ENCODE data around the gene STRIP1. TPM values are rescaled to one million over a fixed set of nuclear protein-coding genes. Genes with fewer than 3 reads are reported as not detected.

Gene STRIP1
- total and polyA plus RNA-seq, 2 donors (not counting 3 experiments of a cell fraction or from before 2014, with no cell fraction given), result 26.2 to 42.1 TPM

DNA sequence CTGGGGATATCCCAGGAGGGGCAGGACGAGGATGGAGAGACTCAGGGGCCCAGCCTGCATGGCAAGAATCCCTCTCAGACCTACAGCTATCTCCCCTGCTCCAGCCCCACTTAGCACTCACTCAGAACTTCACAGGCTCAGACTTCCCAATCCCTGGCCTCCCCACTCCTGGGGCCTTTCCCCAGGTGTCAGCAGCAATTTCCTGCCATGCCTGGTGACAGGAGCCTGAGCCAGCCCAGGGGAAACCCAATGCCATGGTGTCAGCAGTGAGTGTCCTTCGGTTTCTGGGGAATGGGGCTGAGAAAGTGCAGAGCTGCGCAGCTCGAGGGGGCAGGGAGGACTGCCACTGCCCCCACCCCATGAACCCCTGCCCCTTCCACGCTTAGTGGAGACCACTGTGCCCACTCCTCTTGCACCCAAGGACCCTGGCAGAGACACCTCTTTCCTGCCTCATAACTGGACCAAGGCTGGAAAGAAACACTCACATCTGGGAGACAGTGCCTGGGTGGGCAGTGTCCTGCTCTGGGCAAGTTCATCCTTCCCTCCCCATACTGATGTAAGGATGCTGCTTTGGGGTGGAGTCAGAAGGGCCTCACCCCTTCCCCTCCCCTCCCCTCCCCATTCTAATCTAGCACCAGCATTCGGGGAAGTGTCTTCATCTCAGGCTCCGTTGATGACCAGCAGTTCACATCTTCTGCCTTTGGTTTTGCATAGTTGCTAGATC, 60.7 kb downstream of the STRIP1 start:
- no TSS peak for BruUV-seq (replicated peaks)
- POLR2A ChIA-PET, result no interaction called here
- dilution Hi-C loops (cut with MboI; ENCODE audit: extremely low pct_ligation_motif_present, low sequenced_read_pairs), result no loop called here

More for the DNA sequence above, 60.7 kb downstream of the STRIP1 start:
- Histone ChIP-seq H3K4me1 (ENCODE audit: control insufficient read depth, extremely low read depth, insufficient read depth, low read length) (no peaks in the 10 kb centered on the region), H3K36me3 (ENCODE audit: control insufficient read depth in 2 of 2, extremely low read depth in 1 of 2, insufficient read depth in 2 of 2, low read length in 2 of 2) (no peaks in the 10 kb centered on the region), H3K9ac (replicated peaks; ENCODE audit: extremely low read depth, insufficient read depth, low read length) (no peak overlapping the region), H2AFZ (ENCODE audit: low read depth, low read length) (no peak overlapping the region), H3K4me3 (replicated peaks in 1 of 3; ENCODE audit: insufficient read depth in 1 of 3, low read depth in 1 of 3, low read length in 3 of 3) (no peak overlapping the region), H3K4me2 (ENCODE audit: insufficient read depth, low read length) (no peak overlapping the region), H3K79me2 (ENCODE audit: control insufficient read depth, insufficient read depth, low read length) (no peaks in the 10 kb centered on the region), H3K27me3 (ENCODE audit: control insufficient read depth in 2 of 2, insufficient read depth in 2 of 2, low read length in 2 of 2) (peaks cover 10 to 13% of the 10 kb centered on the region in 2 experiments), H4K20me1 (replicated peaks; ENCODE audit: control insufficient read depth, extremely low read depth, insufficient read depth, low read length) (no peaks in the 10 kb centered on the region), H3K27ac (ENCODE audit: insufficient read depth, low read depth, low read length) (no peak overlapping the region), H3K9me3 (replicated peaks; ENCODE audit: control insufficient read depth, insufficient read depth, low read length) (no peaks in the 10 kb centered on the region), H3K9me1 (replicated peaks; ENCODE audit: control insufficient read depth, extremely low read depth, insufficient read depth, low read length) (no peaks in the 10 kb centered on the region)
- CTCF ChIA-PET, result interaction anchor here (2.2 to 2.7 kb wide), 2 partner anchors 10 to 401 kb away, joined by 6 to 15 read pairs; no protein-coding TSS in a partner anchor
- TF ChIP-seq POLR2A (IDR thresholded peaks at IDR 0.05; ENCODE audit: low read depth, low read length), result no peak
- TF ChIP-seq, protein P1, sequence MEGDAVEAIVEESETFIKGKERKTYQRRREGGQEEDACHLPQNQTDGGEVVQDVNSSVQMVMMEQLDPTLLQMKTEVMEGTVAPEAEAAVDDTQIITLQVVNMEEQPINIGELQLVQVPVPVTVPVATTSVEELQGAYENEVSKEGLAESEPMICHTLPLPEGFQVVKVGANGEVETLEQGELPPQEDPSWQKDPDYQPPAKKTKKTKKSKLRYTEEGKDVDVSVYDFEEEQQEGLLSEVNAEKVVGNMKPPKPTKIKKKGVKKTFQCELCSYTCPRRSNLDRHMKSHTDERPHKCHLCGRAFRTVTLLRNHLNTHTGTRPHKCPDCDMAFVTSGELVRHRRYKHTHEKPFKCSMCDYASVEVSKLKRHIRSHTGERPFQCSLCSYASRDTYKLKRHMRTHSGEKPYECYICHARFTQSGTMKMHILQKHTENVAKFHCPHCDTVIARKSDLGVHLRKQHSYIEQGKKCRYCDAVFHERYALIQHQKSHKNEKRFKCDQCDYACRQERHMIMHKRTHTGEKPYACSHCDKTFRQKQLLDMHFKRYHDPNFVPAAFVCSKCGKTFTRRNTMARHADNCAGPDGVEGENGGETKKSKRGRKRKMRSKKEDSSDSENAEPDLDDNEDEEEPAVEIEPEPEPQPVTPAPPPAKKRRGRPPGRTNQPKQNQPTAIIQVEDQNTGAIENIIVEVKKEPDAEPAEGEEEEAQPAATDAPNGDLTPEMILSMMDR (IDR thresholded peaks at IDR 0.05; ENCODE audit: extremely low read depth in 1 of 2, insufficient read depth in 1 of 2, low read depth in 1 of 2, low read length in 2 of 2), result no peak
- no peak for TF ChIP-seq JUN (IDR thresholded peaks at IDR 0.05; ENCODE audit: borderline replicate concordance, insufficient read depth, insufficient read length, low read depth)
- no peak for FAIRE-seq
- intact Hi-C loops (cut with micrococcal nuclease), result no loop called here
- no peak for DNase-seq (ENCODE audit: low read depth, low spot score)

Data from endothelial cell of umbilical vein (primary cell).